Stimulated activated CD4-positive, alpha-beta T cell treated with anti-CD3 and anti-CD28 coated beads, TNF-alpha, amount 100 ng/mL, for 48 hours (primary cell): ENCODE measurements around the gene MSANTD7.

Experiments used
- DNase-seq, 3 donors: peaks; one replicate each; pipeline ENCODE4 v3.0.0-alpha.2; 2020; ENCODE audit warnings: low read depth in 3 of 3

MSANTD7 gene

DNA sequence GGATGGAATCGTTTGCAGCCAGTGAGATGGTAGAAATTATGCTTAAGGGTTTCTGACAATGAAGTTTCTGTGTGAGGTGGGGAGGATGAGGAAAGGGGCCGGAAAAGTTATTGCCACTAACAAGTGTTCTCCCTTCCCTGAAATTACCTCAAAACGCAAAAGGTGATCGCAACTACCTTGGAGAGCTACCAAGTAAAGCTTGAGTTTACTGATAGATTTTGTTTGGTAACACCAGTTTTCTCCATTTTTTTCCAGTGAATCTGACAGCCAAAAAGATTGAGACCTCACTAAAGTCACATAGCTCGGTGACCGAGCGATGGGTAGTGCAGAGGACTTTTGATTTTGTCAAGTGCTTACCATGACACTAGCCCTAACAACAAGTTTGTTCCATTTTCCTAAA, 42.1 kb downstream of the MSANTD7 start:
- no peak for DNase-seq

GRCh38 chr10:14884082-14884481, 46.0 kb downstream of the MSANTD7 start:
- DNase-seq, result no peak
